22Rv1 (cell line): ENCODE results near the gene FARSB.

ENCODE experiments used
- H3K27ac ChIP-seq: fragments of 450-650 bp; 2 replicates; pipeline ENCODE4 v1.5.1; 2017
- CTCF ChIP-seq: fragments of 450-650 bp; IDR thresholded peaks from 2 replicates; pipeline ENCODE4 v1.5.1; 2017; ENCODE audit warnings: mild to moderate bottlenecking
- ZFX ChIP-seq: fragments of 450-650 bp; IDR thresholded peaks from 2 replicates; pipeline ENCODE4 v1.6.1; 2017; ENCODE audit warnings: antibody characterized with exemption, borderline replicate concordance

Gene FARSB

GRCh38 chr2:222561151-222561550 lies 94.7 kb downstream of the FARSB start:
- TF ChIP-seq CTCF, result no peak
- TF ChIP-seq ZFX, result no peak
- no peak overlapping the region for H3K27ac ChIP-seq

- TF ChIP-seq ZFX (no peak), CTCF (no peak)
- no peak overlapping the region for H3K27ac ChIP-seq
Measured at GRCh38 chr2:222554517-222554916, 101.4 kb downstream of the FARSB start.

- TF ChIP-seq CTCF (no peak), ZFX (no peak)
- no peak overlapping the region for H3K27ac ChIP-seq
Measured at GRCh38 chr2:222548992-222549391, 106.9 kb downstream of the FARSB start.

GRCh38 chr2:222547083-222547482 lies 108.8 kb downstream of the FARSB start:
- TF ChIP-seq CTCF (no peak), ZFX (no peak)
- H3K27ac ChIP-seq, result no peak overlapping the region

GRCh38 chr2:222545823-222546795 lies 109.8 kb downstream of the FARSB start:
- TF ChIP-seq ZFX, result no peak
- no peak for TF ChIP-seq CTCF
- no peak overlapping the region for H3K27ac ChIP-seq

GRCh38 chr2:222544661-222545060 lies 111.2 kb downstream of the FARSB start:
- H3K27ac ChIP-seq, result no peak overlapping the region
- no peak for TF ChIP-seq ZFX
- no peak for TF ChIP-seq CTCF

- TF ChIP-seq CTCF (no peak), ZFX (no peak)
- H3K27ac ChIP-seq, result no peak overlapping the region
Measured at GRCh38 chr2:222538535-222538934, 117.4 kb downstream of the FARSB start.
